ENCODE measurements around the gene AMOT.

DNA sequence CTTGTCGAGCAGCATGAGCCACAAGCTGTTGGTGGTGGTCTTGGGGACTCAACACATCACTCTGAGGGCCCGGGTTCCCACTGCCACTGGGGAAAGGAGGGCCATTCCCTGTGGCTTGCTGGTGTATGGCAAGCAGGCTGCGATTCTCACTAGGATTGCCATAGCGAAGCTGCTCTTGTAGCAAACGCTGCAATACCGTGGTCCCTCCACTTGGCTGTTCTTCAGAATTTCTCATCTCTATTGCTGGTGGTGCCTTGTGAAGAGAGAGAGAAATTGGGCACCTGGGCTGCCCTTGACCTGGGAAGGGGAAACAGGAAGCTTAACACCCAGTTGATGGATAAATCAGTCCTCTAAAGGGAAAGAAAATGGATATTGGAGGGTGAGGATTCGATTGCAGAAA, 17.7 kb downstream of the AMOT start:
- TF ChIP-seq, protein P1, sequence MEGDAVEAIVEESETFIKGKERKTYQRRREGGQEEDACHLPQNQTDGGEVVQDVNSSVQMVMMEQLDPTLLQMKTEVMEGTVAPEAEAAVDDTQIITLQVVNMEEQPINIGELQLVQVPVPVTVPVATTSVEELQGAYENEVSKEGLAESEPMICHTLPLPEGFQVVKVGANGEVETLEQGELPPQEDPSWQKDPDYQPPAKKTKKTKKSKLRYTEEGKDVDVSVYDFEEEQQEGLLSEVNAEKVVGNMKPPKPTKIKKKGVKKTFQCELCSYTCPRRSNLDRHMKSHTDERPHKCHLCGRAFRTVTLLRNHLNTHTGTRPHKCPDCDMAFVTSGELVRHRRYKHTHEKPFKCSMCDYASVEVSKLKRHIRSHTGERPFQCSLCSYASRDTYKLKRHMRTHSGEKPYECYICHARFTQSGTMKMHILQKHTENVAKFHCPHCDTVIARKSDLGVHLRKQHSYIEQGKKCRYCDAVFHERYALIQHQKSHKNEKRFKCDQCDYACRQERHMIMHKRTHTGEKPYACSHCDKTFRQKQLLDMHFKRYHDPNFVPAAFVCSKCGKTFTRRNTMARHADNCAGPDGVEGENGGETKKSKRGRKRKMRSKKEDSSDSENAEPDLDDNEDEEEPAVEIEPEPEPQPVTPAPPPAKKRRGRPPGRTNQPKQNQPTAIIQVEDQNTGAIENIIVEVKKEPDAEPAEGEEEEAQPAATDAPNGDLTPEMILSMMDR (IDR thresholded peaks at IDR 0.05; ENCODE audit: poor library complexity): no peak
- TF ChIP-seq EZH2phosphoT487 (IDR thresholded peaks at IDR 0.05; ENCODE audit: low read depth, severe bottlenecking, unreplicated experiment) (no peak), EZH2 (IDR thresholded peaks at IDR 0.05; ENCODE audit: borderline replicate concordance) (no peak)
